ENCODE data around the gene CD4. TPM values are rescaled to one million over a fixed set of nuclear protein-coding genes. Genes with fewer than 3 reads are reported as not detected.
A peak's percentile ranks its signal among the peaks of the same experiment; 100 is the strongest.

Gene CD4
- total RNA-seq, 1 donor from 2014 or later: not detected

- H3K36me3 ChIP-seq (ENCODE audit: control insufficient read depth, insufficient read depth, low read length): no peaks in the 10 kb centered on the region
- no peak for DNase-seq (ENCODE audit: low read depth)
- H3K27me3 ChIP-seq (ENCODE audit: control insufficient read depth, insufficient read depth, low read length): no peaks in the 10 kb centered on the region
- FAIRE-seq: no peak
- no peak overlapping the region for H3K4me3 ChIP-seq (ENCODE audit: low read depth, low read length)
- no peak for TF ChIP-seq CTCF (IDR thresholded peaks at IDR 0.05; ENCODE audit: insufficient read depth, low read length, severe bottlenecking)
These were observed 25.9 kb upstream of the CD4 start for GRCh38 chr12:6763380-6763779.

- TF ChIP-seq CTCF (IDR thresholded peaks at IDR 0.05; ENCODE audit: insufficient read depth, low read length, severe bottlenecking): no peak
- Histone ChIP-seq H3K4me3 (ENCODE audit: low read depth, low read length) (peak overlapping the region; percentile 23), H3K36me3 (ENCODE audit: control insufficient read depth, insufficient read depth, low read length) (no peaks in the 10 kb centered on the region), H3K27me3 (ENCODE audit: control insufficient read depth, insufficient read depth, low read length) (no peaks in the 10 kb centered on the region)
- FAIRE-seq: no peak
- DNase-seq (ENCODE audit: low read depth): peak; percentile 95
These were observed 25.1 kb upstream of the CD4 start for GRCh38 chr12:6764011-6764828.

GRCh38 chr12:6765048-6765633 is 24.2 kb upstream of the CD4 start:
- no peak for DNase-seq (ENCODE audit: low read depth)
- peaks cover 4% of the 10 kb centered on the region for H3K36me3 ChIP-seq (ENCODE audit: control insufficient read depth, insufficient read depth, low read length)
- no peak for TF ChIP-seq CTCF (IDR thresholded peaks at IDR 0.05; ENCODE audit: insufficient read depth, low read length, severe bottlenecking)
- H3K4me3 ChIP-seq (ENCODE audit: low read depth, low read length): peak overlapping the region; percentile 73
- H3K27me3 ChIP-seq (ENCODE audit: control insufficient read depth, insufficient read depth, low read length): no peaks in the 10 kb centered on the region
- no peak for FAIRE-seq

DNA sequence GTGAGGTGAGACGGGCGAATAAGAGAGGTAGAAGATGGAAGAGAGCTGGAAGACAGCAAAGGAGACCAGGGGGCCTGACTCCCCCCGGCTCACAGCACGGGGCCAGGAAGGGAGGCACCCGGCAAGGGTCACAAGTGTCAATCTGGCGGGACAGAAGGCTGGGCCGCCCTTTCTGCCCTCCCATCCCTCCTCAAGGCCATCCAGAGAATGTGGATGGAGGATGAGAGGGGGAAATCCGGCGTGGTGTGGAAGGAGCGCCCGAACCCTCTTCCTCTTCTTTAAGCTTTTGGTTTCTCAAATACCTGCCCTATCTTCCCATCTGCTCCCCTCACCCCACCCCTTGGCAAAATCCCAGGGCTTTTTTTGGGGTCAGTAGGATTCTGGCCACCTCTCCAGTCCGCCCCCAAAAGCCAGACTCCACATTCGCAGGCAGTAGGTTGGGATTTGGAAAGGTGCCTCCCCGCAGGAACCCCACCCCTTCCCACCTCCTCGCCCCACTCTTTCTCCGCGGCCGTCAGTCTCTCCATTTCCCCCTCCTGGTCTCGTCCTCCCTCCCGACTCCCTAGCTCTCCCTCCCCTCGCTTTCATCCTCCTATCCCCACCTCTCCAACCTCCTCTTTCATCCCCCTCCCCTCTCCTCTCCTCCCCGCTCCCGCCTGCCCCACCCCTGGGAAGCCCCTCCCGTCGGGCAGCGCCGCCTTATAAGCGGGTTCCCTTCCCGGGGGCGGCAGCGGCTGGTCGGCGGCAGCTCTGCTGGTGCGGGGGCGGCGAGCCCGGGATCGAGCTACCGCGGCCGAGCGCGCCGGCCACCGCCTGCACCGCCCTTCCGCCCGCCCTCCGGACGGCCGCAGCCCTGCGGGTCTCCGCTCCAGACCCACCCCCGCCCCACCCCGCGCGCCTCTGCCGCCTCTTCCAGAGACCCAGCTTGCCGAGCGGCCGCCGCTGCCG is 23.4 kb upstream of the CD4 start, which contains the start of gene PTMS:
PTMS (plus strand) TSS at position 730 of the 948 bp plus-strand sequence. CDS start 343 bp downstream, outside the sequence.
- TF ChIP-seq CTCF (IDR thresholded peaks at IDR 0.05; ENCODE audit: insufficient read depth, low read length, severe bottlenecking): no peak
- H3K27me3 ChIP-seq (ENCODE audit: control insufficient read depth, insufficient read depth, low read length): no peaks in the 10 kb centered on the region
- no peak for FAIRE-seq
- DNase-seq (ENCODE audit: low read depth): peak; percentile 85
- peak within 1 kb of the TSS; percentile 73 for H3K4me3 ChIP-seq (ENCODE audit: low read depth, low read length)
- peaks cover 7% of the 10 kb centered on the region for H3K36me3 ChIP-seq (ENCODE audit: control insufficient read depth, insufficient read depth, low read length)

- Histone ChIP-seq H3K4me3 (ENCODE audit: low read depth, low read length) (peak overlapping the region; percentile 73), H3K36me3 (ENCODE audit: control insufficient read depth, insufficient read depth, low read length) (peaks cover 7% of the 10 kb centered on the region), H3K27me3 (ENCODE audit: control insufficient read depth, insufficient read depth, low read length) (no peaks in the 10 kb centered on the region)
- DNase-seq (ENCODE audit: low read depth) (no peak), FAIRE-seq (no peak)
- TF ChIP-seq CTCF (IDR thresholded peaks at IDR 0.05; ENCODE audit: insufficient read depth, low read length, severe bottlenecking): peak; percentile 69
These were observed 22.5 kb upstream of the CD4 start for GRCh38 chr12:6766651-6767349.
